ENCODE measurements around the gene TAF6. TPM values are rescaled to one million over a fixed set of nuclear protein-coding genes. Genes with fewer than 3 reads are reported as not detected.

The TAF6 gene
- total and polyA plus RNA-seq, 2 experiments from 2014 or later, result 56.3 to 141 TPM

DNA sequence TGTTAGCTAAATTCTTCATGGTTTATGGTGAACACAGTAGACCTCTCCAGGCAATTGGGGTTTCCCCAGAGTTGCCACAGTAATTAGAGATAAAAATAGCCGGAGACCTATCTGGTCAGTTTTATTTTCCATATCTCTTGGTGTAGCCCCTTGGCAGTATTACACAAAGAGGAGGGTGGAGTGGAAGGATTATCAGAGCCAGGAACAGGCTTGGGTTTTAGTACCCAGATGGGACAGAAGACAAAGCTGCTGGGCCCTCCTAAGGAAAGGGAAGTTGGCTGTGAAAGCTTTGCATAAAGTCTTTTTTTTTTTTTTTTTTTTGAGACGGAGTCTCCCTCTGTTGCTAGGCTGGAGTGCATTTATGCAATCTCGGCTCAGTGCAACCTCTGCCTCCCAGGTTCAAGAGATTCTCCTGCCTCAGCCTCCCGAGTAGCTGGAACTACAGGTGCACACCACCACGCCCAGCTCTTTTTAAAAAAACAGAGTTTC lies 59.9 kb downstream of the TAF6 start:
- no peak overlapping the region for H3K4me2 ChIP-seq
- Mint-ChIP-seq H3K9me3 (no peaks in the 10 kb centered on the region), H3K4me1 (no peaks in the 10 kb centered on the region), H3K27me3 (ENCODE audit: insufficient read depth, low read depth, poor library complexity) (peaks cover 4% of the 10 kb centered on the region), H3K27ac (no peak overlapping the region), H3K4me3 (no peak overlapping the region), H3K36me3 (ENCODE audit: low read depth) (peaks cover 68% of the 10 kb centered on the region)
- peaks cover under 1% of the 10 kb centered on the region; the same call in 1 of the 2 replicates for H3K79me2 ChIP-seq (replicated peaks; ENCODE audit: insufficient read depth)
- H3F3A ChIP-seq (replicated peaks; ENCODE audit: low read depth), result 0 out of 2 replicates have a peak, but pooled peaks cover 2% of the 10 kb centered on the region
- H3K27me3 ChIP-seq (ENCODE audit: insufficient read depth), result no peaks in the 10 kb centered on the region
- DNase-seq (ENCODE audit: low spot score) (no peak), ATAC-seq (no peak)
- H3K36me3 ChIP-seq (ENCODE audit: insufficient read depth), result peaks cover 32% of the 10 kb centered on the region
- no peak overlapping the region for H3K27ac ChIP-seq (ENCODE audit: low read depth)
- no peak overlapping the region for H3K4me3 ChIP-seq
- no peak for TF ChIP-seq POLR2AphosphoS5 (IDR thresholded peaks at IDR 0.05; ENCODE audit: low read depth)
- TF ChIP-seq EZH2 (IDR thresholded peaks at IDR 0.05; ENCODE audit: low read depth, unreplicated experiment), result no peak
- TF ChIP-seq, protein P1, sequence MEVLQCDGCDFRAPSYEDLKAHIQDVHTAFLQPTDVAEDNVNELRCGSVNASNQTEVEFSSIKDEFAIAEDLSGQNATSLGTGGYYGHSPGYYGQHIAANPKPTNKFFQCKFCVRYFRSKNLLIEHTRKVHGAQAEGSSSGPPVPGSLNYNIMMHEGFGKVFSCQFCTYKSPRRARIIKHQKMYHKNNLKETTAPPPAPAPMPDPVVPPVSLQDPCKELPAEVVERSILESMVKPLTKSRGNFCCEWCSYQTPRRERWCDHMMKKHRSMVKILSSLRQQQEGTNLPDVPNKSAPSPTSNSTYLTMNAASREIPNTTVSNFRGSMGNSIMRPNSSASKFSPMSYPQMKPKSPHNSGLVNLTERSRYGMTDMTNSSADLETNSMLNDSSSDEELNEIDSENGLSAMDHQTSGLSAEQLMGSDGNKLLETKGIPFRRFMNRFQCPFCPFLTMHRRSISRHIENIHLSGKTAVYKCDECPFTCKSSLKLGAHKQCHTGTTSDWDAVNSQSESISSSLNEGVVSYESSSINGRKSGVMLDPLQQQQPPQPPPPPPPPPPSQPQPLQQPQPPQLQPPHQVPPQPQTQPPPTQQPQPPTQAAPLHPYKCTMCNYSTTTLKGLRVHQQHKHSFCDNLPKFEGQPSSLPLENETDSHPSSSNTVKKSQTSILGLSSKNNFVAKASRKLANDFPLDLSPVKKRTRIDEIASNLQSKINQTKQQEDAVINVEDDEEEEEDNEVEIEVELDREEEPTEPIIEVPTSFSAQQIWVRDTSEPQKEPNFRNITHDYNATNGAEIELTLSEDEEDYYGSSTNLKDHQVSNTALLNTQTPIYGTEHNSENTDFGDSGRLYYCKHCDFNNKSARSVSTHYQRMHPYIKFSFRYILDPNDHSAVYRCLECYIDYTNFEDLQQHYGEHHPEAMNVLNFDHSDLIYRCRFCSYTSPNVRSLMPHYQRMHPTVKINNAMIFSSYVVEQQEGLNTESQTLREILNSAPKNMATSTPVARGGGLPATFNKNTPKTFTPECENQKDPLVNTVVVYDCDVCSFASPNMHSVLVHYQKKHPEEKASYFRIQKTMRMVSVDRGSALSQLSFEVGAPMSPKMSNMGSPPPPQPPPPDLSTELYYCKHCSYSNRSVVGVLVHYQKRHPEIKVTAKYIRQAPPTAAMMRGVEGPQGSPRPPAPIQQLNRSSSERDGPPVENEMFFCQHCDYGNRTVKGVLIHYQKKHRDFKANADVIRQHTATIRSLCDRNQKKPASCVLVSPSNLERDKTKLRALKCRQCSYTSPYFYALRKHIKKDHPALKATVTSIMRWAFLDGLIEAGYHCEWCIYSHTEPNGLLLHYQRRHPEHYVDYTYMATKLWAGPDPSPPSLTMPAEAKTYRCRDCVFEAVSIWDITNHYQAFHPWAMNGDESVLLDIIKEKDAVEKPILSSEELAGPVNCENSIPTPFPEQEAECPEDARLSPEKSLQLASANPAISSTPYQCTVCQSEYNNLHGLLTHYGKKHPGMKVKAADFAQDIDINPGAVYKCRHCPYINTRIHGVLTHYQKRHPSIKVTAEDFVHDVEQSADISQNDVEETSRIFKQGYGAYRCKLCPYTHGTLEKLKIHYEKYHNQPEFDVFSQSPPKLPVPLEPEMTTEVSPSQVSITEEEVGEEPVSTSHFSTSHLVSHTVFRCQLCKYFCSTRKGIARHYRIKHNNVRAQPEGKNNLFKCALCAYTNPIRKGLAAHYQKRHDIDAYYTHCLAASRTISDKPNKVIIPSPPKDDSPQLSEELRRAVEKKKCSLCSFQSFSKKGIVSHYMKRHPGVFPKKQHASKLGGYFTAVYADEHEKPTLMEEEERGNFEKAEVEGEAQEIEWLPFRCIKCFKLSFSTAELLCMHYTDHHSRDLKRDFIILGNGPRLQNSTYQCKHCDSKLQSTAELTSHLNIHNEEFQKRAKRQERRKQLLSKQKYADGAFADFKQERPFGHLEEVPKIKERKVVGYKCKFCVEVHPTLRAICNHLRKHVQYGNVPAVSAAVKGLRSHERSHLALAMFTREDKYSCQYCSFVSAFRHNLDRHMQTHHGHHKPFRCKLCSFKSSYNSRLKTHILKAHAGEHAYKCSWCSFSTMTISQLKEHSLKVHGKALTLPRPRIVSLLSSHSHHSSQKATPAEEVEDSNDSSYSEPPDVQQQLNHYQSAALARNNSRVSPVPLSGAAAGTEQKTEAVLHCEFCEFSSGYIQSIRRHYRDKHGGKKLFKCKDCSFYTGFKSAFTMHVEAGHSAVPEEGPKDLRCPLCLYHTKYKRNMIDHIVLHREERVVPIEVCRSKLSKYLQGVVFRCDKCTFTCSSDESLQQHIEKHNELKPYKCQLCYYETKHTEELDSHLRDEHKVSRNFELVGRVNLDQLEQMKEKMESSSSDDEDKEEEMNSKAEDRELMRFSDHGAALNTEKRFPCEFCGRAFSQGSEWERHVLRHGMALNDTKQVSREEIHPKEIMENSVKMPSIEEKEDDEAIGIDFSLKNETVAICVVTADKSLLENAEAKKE (CRISPR knock-in tag; IDR thresholded peaks at IDR 0.05), result no peak
- TF ChIP-seq, protein P2, sequence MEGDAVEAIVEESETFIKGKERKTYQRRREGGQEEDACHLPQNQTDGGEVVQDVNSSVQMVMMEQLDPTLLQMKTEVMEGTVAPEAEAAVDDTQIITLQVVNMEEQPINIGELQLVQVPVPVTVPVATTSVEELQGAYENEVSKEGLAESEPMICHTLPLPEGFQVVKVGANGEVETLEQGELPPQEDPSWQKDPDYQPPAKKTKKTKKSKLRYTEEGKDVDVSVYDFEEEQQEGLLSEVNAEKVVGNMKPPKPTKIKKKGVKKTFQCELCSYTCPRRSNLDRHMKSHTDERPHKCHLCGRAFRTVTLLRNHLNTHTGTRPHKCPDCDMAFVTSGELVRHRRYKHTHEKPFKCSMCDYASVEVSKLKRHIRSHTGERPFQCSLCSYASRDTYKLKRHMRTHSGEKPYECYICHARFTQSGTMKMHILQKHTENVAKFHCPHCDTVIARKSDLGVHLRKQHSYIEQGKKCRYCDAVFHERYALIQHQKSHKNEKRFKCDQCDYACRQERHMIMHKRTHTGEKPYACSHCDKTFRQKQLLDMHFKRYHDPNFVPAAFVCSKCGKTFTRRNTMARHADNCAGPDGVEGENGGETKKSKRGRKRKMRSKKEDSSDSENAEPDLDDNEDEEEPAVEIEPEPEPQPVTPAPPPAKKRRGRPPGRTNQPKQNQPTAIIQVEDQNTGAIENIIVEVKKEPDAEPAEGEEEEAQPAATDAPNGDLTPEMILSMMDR (conservative IDR thresholded peaks at IDR 0.05; ENCODE audit: low read depth in 2 of 2), result no peak
- no peak for TF ChIP-seq ZNF114 (CRISPR knock-in tag; IDR thresholded peaks at IDR 0.05)
- no peak for TF ChIP-seq EZH2phosphoT487 (IDR thresholded peaks at IDR 0.05; ENCODE audit: unreplicated experiment)
- TF ChIP-seq CREB1 (CRISPR knock-in tag; IDR thresholded peaks at IDR 0.05; ENCODE audit: low read depth), result no peak
- TF ChIP-seq, protein P3, sequence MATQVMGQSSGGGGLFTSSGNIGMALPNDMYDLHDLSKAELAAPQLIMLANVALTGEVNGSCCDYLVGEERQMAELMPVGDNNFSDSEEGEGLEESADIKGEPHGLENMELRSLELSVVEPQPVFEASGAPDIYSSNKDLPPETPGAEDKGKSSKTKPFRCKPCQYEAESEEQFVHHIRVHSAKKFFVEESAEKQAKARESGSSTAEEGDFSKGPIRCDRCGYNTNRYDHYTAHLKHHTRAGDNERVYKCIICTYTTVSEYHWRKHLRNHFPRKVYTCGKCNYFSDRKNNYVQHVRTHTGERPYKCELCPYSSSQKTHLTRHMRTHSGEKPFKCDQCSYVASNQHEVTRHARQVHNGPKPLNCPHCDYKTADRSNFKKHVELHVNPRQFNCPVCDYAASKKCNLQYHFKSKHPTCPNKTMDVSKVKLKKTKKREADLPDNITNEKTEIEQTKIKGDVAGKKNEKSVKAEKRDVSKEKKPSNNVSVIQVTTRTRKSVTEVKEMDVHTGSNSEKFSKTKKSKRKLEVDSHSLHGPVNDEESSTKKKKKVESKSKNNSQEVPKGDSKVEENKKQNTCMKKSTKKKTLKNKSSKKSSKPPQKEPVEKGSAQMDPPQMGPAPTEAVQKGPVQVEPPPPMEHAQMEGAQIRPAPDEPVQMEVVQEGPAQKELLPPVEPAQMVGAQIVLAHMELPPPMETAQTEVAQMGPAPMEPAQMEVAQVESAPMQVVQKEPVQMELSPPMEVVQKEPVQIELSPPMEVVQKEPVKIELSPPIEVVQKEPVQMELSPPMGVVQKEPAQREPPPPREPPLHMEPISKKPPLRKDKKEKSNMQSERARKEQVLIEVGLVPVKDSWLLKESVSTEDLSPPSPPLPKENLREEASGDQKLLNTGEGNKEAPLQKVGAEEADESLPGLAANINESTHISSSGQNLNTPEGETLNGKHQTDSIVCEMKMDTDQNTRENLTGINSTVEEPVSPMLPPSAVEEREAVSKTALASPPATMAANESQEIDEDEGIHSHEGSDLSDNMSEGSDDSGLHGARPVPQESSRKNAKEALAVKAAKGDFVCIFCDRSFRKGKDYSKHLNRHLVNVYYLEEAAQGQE (IDR thresholded peaks at IDR 0.05; ENCODE audit: unreplicated experiment), result no peak
- TF ChIP-seq, protein P4, sequence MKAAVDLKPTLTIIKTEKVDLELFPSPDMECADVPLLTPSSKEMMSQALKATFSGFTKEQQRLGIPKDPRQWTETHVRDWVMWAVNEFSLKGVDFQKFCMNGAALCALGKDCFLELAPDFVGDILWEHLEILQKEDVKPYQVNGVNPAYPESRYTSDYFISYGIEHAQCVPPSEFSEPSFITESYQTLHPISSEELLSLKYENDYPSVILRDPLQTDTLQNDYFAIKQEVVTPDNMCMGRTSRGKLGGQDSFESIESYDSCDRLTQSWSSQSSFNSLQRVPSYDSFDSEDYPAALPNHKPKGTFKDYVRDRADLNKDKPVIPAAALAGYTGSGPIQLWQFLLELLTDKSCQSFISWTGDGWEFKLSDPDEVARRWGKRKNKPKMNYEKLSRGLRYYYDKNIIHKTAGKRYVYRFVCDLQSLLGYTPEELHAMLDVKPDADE (IDR thresholded peaks at IDR 0.05), result no peak
- TF ChIP-seq STAT1 (IDR thresholded peaks at IDR 0.05; ENCODE audit: unreplicated experiment), result no peak
- no peak for TF ChIP-seq JUNB (IDR thresholded peaks at IDR 0.05; ENCODE audit: unreplicated experiment)
- no peak for TF ChIP-seq ZNF331 (CRISPR knock-in tag; IDR thresholded peaks at IDR 0.05; ENCODE audit: low read depth)
- no peak for TF ChIP-seq NANOG (IDR thresholded peaks at IDR 0.05; ENCODE audit: borderline replicate concordance)
- H4K20me1 ChIP-seq (replicated peaks; ENCODE audit: insufficient read depth), result peaks cover 6% of the 10 kb centered on the region; the same call in 1 of the 2 replicates
- H2AFZ ChIP-seq, result no peak overlapping the region
- no peaks in the 10 kb centered on the region for H3K4me1 ChIP-seq (ENCODE audit: insufficient read depth)
- H3K9me2 ChIP-seq (ENCODE audit: insufficient read depth), result no peaks in the 10 kb centered on the region
